Measurements from ENCODE around the gene CACNA2D1.
"Not testable (repeated sequence)": the region's sequence is repeated elsewhere in the genome, so short reads cannot be mapped to it uniquely, and the experiment has no call there.

The CACNA2D1 gene

DNA sequence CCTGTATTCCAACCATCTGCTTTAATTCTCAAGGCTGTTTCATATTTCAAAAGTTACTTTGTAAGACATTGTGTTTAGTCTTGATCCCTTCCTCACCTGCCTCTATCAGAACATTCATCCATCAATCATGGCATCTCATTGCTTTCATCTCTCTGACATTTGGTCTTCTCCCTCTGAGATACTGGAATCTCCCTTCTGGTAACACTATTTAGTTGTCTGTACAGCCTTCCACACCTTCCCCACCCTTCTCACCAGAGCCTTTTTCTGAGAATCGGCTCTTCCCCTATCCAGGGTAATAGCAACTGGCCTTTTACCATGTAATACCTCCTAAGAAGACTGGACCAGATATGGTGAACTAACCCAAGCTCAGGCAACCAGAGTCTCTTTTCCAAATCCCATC is 10.1 kb downstream of the CACNA2D1 start:
- no peak for DNase-seq

DNA sequence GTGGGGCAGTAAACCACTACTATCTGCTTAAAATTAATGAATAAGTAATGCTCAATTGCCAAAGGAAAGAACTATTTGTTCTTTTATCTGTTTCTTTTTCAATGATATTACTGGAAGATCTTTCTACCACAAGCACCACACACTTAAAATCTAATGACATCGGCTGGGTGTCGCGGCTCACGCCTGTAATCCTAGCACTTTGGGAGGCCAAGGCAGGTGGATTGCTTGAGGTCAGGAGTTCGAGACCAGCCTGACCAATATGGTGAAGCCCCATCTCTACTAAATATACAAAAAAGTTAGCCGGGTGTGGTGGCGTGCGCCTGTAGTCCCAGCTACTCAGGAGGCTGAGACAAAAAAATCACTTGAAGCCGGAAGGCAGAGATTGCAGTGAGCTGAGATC is 10.8 kb downstream of the CACNA2D1 start:
- not testable (repeated sequence) for DNase-seq

DNA sequence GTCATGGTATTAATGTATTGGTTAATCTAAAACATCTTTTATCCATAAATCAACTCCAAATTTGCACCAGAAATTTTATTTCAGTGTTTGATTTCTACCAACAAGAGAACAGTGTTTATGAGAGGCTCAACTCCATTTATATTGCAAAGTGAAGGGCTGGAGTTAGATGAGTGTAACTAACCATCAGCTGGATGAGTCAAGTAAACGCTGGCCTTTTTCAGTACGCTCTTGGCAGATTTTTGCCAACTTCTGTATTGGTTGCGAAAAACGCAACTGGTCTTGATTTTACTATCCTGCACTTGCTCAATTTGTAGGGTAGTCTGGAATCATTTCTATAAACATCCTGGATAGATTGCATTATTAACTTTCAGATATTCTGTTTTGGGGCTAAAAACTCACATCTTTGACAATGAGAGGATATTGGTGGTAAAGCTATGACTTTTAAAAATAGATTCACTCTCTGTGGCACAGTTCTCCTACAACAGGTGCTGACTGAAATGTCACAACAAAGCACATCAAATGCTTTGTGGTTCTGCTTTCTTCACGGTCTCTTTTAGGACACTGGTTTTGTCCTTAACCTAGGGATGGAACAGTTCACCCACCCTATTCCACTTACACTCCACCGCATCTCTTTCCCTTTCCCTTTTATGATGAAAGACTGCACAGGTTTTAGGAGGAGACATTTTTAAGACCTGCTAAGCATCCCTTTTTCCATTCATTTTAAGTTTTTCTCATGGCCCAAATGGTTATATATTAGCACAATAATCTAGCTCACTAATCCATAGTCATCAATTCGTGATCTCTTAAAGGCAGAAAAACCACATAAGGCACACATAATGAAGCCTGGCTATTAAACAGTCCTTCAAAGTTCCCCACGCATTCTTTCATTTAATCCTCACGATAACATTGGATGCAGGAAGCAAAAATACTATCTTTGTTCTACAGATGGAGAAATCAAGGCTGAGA is 12.8 kb downstream of the CACNA2D1 start:
- DNase-seq: no peak

DNA sequence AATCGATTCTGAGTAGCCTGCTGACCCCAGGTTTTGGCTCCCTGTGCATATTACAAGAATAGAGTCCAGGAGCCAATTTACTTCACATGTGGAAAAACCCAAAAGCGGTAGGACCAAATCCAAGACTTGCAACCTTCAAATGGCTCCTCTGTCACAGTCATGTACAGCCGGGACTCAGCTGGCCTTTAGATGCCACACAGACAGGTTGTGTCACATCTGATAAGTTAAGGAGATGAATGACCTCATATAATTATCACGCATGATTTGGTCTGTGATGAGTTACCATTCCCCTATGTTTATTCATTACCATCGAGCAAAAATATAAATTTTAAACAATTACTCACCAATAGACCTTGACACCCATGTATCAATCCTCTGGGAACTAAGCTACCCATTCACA is 14.2 kb downstream of the CACNA2D1 start:
- no peak for DNase-seq

GRCh38 chr7:82428186-82428961 is 15.2 kb downstream of the CACNA2D1 start:
- no peak for DNase-seq

DNA sequence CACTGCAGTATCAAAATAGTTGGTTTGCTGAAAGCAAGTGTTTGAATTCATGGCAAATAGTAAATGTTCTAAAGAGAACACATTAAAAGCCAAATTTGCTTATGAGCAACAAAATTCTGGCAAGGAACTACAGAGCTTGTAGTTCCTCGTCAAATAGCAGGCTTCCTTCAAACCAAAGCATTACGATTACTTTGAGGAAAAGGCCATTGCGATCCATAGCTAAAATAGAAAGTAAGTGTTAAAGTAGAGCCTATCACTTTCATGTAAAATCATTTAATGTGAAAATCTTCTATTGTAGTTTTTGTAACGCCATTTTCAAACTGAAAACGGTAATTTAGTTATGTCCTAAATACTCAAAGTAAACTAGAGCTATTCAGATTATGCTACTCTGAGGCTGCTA is 20.1 kb downstream of the CACNA2D1 start:
- no peak for DNase-seq

DNA sequence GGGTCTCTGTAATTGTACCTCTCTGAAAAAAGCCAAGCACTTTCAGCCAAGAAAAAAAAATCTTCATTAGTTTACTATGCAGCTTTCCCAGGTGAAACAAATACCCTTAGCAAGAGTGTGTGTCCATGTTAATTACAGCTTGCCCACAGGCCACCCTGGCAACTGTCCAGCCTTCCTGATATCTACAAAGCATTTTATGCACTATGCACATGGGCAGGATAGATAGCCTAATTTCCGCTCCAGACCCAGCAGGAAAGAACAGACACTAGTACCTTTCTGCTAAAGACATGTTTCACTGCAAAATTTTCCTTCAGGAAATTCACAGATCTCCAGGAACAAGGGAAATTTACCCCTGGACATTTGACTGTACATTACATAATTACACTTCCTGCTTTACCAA is 24.4 kb downstream of the CACNA2D1 start:
- no peak for DNase-seq

DNA sequence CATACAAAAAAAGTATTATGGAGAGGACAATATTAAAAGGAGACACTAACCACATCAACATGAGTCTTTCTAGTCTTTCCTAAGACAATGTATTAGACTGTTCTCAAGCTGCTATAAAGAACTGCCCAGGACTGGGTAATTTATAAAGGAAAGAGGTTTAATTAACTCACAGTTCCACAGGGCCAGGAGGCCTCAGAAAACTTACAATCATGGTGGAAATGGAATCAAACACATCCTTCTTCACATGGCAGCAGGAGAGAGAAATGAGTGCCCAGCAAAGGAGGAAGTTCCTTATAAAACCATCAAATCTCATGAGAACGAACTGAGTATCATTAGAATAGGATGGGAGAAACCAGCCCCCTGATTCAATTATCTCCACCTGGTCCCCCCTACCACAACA is 25.7 kb downstream of the CACNA2D1 start:
- no peak for DNase-seq

DNA sequence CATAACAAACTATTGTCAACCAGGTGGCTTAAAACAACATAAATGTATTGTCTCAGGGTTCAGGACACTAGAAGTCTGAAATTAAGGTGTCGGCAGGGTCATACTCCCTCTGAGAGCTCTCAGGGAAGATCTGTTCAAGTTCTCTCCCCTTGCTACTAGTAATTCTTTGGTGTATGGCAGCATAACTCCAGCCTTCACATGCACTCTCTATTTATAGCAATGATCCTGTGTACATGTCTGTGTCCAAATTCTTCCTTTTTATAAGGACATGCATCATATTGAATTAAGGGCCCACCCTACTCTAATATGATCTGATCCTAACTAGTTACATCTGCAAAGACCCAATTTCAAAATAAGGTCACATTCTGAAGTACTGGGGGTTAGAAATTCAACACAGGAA is 27.2 kb downstream of the CACNA2D1 start:
- no peak for DNase-seq

DNA sequence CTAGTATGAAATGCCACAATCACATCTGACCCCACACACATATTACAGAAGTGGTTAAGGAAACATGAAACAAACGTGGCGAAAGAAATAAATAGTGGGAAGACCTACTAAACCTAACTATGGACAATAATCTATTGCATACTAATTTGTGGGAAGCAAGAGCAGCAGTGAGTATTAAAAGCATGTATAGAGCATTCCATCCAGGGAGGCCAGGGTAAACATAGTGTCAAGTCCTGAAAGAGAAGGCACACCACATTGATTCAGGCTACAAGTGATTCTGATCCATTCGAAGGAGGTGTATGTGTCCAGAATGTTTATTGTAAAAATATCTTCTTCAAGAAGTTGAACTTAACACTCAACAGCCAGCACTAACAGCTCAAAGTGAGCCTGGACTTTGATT is 29.2 kb downstream of the CACNA2D1 start:
- no peak for DNase-seq

GRCh38 chr7:82413237-82413636 is 30.3 kb downstream of the CACNA2D1 start:
- DNase-seq: no peak

DNA sequence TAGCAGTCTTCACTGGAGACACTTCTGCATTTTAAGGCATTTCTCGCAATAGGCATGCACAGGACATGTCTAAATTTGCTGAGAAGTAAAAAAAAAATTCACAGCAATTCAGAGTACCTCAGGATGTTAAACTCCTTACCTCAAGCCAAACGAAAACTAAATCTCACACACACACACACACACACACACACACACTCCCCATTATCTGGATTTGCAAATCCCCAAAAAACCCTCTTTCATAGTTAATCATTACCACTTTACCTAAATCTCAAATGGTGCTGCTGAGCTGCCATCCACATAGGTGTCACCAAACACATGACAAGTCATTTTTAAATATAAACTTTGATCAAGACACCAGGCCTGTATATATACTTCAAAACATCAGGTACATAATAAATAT is 31.8 kb downstream of the CACNA2D1 start:
- no peak for DNase-seq

DNA sequence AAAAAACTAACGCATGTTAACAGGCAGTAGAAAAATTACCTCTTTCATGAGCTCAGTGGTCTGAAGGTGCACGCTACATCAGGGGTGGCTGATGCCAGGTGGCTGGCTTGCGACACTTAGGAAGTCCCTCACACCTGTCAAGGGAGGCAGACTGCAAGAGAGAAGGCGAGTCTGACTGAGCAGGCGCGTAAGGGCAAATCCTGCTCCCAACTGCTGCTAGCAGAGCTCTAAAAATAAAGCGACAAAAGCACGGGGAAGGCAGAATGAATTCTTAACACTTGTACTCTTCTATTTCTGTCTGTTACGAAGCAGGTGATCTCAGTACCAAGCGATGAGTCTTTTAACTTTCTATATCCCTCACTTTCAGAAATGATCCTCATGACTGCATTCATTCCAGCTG is 33.1 kb downstream of the CACNA2D1 start:
- DNase-seq: peak; percentile 6

GRCh38 chr7:82406937-82407336 is 36.6 kb downstream of the CACNA2D1 start:
- no peak for DNase-seq

- DNase-seq: no peak
Observed at GRCh38 chr7:82405301-82405700, 38.3 kb downstream of the CACNA2D1 start.

DNA sequence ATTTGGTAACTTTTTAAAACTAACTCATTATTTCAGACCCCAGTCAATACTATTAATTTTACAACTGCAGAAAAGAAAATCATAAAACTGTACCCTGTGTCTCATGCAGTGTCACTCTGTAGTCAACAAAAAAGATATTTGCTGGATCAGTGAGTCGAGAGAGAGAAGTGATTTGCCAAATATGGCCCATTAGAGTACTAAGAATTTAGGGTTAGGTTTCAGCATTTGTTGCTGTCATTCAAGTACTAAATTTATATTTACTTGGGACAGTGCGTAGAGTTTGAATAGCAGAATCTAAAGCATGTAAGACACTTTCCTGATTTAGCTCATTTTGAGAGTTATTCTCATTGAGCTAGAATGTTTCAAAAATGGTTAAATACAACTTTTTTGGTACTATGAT is 38.9 kb downstream of the CACNA2D1 start:
- DNase-seq: no peak

GRCh38 chr7:82404094-82404493 is 39.5 kb downstream of the CACNA2D1 start:
- no peak for DNase-seq

DNA sequence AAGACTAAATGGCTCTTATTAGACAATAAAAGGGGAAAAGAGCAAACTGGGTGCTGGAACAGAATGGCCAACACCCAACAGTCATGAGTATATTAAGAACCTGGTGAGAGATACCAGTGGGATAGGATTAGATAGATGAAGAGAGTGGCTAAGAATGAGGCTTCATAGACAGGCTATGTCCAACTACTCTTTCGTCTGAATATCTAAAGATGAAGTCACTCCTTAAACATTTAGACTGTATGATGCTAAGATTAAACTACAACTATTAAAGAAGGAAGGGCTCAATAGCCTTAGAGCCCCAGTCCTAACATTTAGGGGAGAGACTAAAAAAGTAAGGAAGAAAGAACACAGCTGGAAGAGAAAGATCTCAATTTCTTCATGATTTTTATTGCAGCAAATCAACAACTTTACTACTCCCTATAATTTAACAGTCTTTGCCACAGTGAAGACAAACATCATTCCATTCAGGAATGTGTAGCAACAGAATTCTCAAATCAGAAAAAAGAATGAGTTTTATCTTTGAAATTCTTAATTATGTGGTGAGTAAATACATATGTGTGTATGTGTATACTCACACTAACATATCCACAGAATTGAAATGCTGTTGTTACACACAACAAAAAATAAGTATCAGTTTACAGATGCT is 45.6 kb downstream of the CACNA2D1 start:
- DNase-seq: no peak

DNA sequence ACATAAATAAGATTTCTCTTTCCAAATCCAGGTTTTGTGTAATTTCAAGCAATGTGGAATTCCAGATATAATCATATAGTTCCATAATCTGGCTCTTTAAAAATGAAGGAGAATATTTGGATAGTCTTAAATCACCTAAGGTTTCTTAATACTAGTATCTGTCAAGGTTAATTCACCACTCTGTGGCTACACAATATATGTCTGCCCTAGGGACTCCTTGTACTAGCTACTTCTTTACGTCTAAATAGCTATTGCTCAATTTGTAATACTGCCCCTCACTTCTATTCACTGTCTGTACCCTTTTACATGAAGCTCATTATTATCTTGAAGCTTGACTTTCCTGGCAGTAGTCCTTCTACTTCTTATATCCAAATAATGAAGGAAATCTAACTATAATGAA is 47.2 kb downstream of the CACNA2D1 start:
- no peak for DNase-seq

- DNase-seq: no peak
Observed at GRCh38 chr7:82395147-82395546, 48.4 kb downstream of the CACNA2D1 start.

DNA sequence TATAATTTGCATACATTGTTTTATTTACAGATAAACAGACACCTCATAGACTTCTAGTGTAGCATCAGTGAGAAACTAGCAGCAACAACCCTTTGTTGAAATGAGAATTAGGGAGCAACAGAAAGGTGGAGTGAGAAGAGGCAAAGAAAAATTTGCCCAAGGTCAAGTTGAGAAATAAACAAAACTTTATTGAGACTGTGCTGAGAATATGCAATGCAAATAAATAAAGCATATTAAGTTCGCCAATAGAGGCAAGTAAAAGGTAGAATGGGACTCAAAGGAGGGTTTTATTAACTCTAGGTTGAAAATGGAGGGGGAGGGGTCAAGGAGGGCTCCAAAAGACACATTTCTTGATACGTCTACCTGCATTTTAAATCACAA is 49.7 kb downstream of the CACNA2D1 start:
- DNase-seq: no peak

GRCh38 chr7:82393076-82393839 is 50.3 kb downstream of the CACNA2D1 start:
- DNase-seq: no peak

- no peak for DNase-seq
Observed at GRCh38 chr7:82390936-82391335, 52.6 kb downstream of the CACNA2D1 start.

Data from NCI-H2029 treated with DMSO at 0.1 percent for 48 hours (cell line).